Measurements from ENCODE around the gene SERPINE2. TPM values are rescaled to one million over a fixed set of nuclear protein-coding genes. Genes with fewer than 3 reads are reported as not detected.

The SERPINE2 gene
- total and polyA plus RNA-seq, 7 donors: 2.1 to 20.8 (median 2.7) TPM

GRCh38 chr2:224025874-224026273, 13.2 kb downstream of the SERPINE2 start:
- peak in 3 of 4 donors; percentile 30 to 45 (median 42) for ATAC-seq
- Histone ChIP-seq H3K36me3 (ENCODE audit: insufficient read depth in 1 of 2, low read depth in 1 of 2) (no peaks in the 10 kb centered on the region), H3K27ac (no peak overlapping the region), H3K9me3 (no peaks in the 10 kb centered on the region), H3K4me3 (no peak overlapping the region), H3K4me1 (peaks cover 15% of the 10 kb centered on the region), H3K27me3 (ENCODE audit: insufficient read depth in 3 of 3, low read length in 2 of 3) (no peaks in the 10 kb centered on the region)
- intact Hi-C loops (cut with DNase I): no loop called here
- no peak for DNase-seq
- TF ChIP-seq, protein P1, sequence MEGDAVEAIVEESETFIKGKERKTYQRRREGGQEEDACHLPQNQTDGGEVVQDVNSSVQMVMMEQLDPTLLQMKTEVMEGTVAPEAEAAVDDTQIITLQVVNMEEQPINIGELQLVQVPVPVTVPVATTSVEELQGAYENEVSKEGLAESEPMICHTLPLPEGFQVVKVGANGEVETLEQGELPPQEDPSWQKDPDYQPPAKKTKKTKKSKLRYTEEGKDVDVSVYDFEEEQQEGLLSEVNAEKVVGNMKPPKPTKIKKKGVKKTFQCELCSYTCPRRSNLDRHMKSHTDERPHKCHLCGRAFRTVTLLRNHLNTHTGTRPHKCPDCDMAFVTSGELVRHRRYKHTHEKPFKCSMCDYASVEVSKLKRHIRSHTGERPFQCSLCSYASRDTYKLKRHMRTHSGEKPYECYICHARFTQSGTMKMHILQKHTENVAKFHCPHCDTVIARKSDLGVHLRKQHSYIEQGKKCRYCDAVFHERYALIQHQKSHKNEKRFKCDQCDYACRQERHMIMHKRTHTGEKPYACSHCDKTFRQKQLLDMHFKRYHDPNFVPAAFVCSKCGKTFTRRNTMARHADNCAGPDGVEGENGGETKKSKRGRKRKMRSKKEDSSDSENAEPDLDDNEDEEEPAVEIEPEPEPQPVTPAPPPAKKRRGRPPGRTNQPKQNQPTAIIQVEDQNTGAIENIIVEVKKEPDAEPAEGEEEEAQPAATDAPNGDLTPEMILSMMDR (IDR thresholded peaks at IDR 0.05): no peak
- WGBS, 3 donors: 52 to 73% (median 58%) methylated on average over 7 of the region's 7 CpGs

GRCh38 chr2:224024270-224024669, 14.8 kb downstream of the SERPINE2 start:
- ATAC-seq: no peak
- Histone ChIP-seq H3K27me3 (ENCODE audit: insufficient read depth in 3 of 3, low read length in 2 of 3) (no peaks in the 10 kb centered on the region), H3K4me3 (no peak overlapping the region), H3K9me3 (no peaks in the 10 kb centered on the region), H3K36me3 (ENCODE audit: insufficient read depth in 1 of 2, low read depth in 1 of 2) (no peaks in the 10 kb centered on the region), H3K27ac (no peak overlapping the region), H3K4me1 (peaks cover 8% of the 10 kb centered on the region)
- WGBS, 3 donors: 64 to 66% (median 66%) methylated on average over 4 of the region's 4 CpGs
- no peak for DNase-seq
- intact Hi-C loops (cut with DNase I): no loop called here
- TF ChIP-seq, protein P1 (IDR thresholded peaks at IDR 0.05): no peak

DNA sequence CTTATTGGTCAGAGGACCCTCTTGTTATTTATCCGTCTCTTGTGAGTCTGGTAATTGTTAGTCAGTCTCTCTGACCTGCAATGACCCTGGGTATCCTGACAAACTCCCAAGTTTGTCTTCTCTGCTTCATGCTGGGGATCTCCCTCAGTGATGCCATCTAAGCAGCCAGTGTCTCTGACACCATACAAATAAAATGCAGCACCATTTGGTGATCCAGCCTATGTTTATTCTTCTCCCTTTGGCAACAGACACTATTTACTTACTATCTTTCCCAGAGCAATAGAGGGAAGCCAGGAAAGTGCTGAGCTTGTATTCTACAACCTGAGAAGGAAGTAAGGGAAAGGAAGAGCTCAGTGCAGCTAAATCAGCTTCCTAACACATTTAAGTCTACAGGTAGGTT, 15.9 kb downstream of the SERPINE2 start:
- no peaks in the 10 kb centered on the region for H3K9me3 ChIP-seq
- peaks cover 8% of the 10 kb centered on the region for H3K4me1 ChIP-seq
- no peak overlapping the region for H3K27ac ChIP-seq
- no peaks in the 10 kb centered on the region for H3K36me3 ChIP-seq (ENCODE audit: insufficient read depth in 1 of 2, low read depth in 1 of 2)
- H3K4me3 ChIP-seq: no peak overlapping the region
- TF ChIP-seq, protein P1 (IDR thresholded peaks at IDR 0.05): no peak
- ATAC-seq (no peak), DNase-seq (no peak)
- intact Hi-C loops (cut with DNase I): no loop called here
- H3K27me3 ChIP-seq (ENCODE audit: insufficient read depth in 3 of 3, low read length in 2 of 3): no peaks in the 10 kb centered on the region
- 68 to 92% (median 71%) methylated on average over 1 of the region's 1 CpG for WGBS, 3 donors

DNA sequence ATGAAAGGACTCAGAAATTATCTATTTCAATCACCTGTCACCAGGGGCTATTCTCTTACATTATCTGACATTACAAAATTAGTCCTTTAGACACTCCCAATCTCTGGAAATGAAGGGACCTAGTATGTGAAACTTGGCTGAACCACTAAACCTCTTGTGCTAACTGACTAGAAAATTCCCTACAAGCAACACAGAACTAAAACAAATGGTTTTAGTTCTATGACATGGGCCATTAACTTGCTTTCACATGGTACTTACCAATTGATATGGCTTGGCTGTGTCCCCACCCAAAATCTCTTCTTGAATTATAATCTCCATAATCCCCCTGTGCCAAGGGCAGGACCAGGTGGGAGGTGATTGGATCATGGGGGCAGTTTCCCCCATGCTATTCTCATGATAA, 16.6 kb downstream of the SERPINE2 start:
- Histone ChIP-seq H3K27ac (no peak overlapping the region), H3K4me3 (no peak overlapping the region), H3K4me1 (peaks cover 4% of the 10 kb centered on the region), H3K9me3 (no peaks in the 10 kb centered on the region), H3K36me3 (ENCODE audit: insufficient read depth in 1 of 2, low read depth in 1 of 2) (no peaks in the 10 kb centered on the region), H3K27me3 (ENCODE audit: insufficient read depth in 3 of 3, low read length in 2 of 3) (no peaks in the 10 kb centered on the region)
- ATAC-seq: no peak
- no peak for DNase-seq
- intact Hi-C loops (cut with DNase I): no loop called here
- TF ChIP-seq, protein P1 (IDR thresholded peaks at IDR 0.05): no peak

- H3K36me3 ChIP-seq (ENCODE audit: insufficient read depth in 1 of 2, low read depth in 1 of 2): no peaks in the 10 kb centered on the region
- ATAC-seq (no peak), DNase-seq (no peak)
- H3K27me3 ChIP-seq (ENCODE audit: insufficient read depth in 3 of 3, low read length in 2 of 3): no peaks in the 10 kb centered on the region
- TF ChIP-seq, protein P1 (IDR thresholded peaks at IDR 0.05): no peak
- H3K27ac ChIP-seq: no peak overlapping the region
- H3K4me3 ChIP-seq: no peak overlapping the region
- WGBS, 3 donors: 73 to 79% (median 75%) methylated on average over 3 of the region's 3 CpGs
- intact Hi-C loops (cut with DNase I): no loop called here
- no peaks in the 10 kb centered on the region for H3K4me1 ChIP-seq
- no peaks in the 10 kb centered on the region for H3K9me3 ChIP-seq
Observed at GRCh38 chr2:224020523-224020922, 18.6 kb downstream of the SERPINE2 start.

Data from psoas muscle (tissue), 8 donors.